GM18526 (cell line): ENCODE measurements around the gene SOBP.

Source experiments
- POLR2A ChIP-seq: IDR thresholded peaks from 3 replicates; pipeline ENCODE4 v1.6.1; 2011; ENCODE audit not compliant: insufficient read length; ENCODE audit errors: extremely low read depth

The SOBP gene

GRCh38 chr6:107554918-107555317 lies 65.0 kb downstream of the SOBP start:
- TF ChIP-seq POLR2A: no peak

- TF ChIP-seq POLR2A: no peak
These were observed 65.5 kb downstream of the SOBP start for GRCh38 chr6:107555449-107555848.

GRCh38 chr6:107556082-107556481 lies 66.2 kb downstream of the SOBP start:
- no peak for TF ChIP-seq POLR2A

GRCh38 chr6:107557698-107558097 lies 67.8 kb downstream of the SOBP start:
- TF ChIP-seq POLR2A: no peak

GRCh38 chr6:107560657-107561056 lies 70.7 kb downstream of the SOBP start:
- TF ChIP-seq POLR2A: no peak

GRCh38 chr6:107561306-107561705 lies 71.4 kb downstream of the SOBP start:
- TF ChIP-seq POLR2A: no peak

GRCh38 chr6:107563694-107564588 lies 74.0 kb downstream of the SOBP start:
- no peak for TF ChIP-seq POLR2A

GRCh38 chr6:107564589-107564951 lies 74.7 kb downstream of the SOBP start:
- TF ChIP-seq POLR2A: no peak

GRCh38 chr6:107565165-107565723 lies 75.3 kb downstream of the SOBP start:
- TF ChIP-seq POLR2A: no peak

GRCh38 chr6:107567643-107568042 lies 77.7 kb downstream of the SOBP start:
- no peak for TF ChIP-seq POLR2A

- TF ChIP-seq POLR2A: no peak
These were observed 79.6 kb downstream of the SOBP start for GRCh38 chr6:107569473-107569872.

GRCh38 chr6:107571354-107571753 lies 81.4 kb downstream of the SOBP start:
- no peak for TF ChIP-seq POLR2A

- TF ChIP-seq POLR2A: no peak
These were observed 83.0 kb downstream of the SOBP start for GRCh38 chr6:107572886-107573285.

GRCh38 chr6:107574856-107575255 lies 84.9 kb downstream of the SOBP start:
- no peak for TF ChIP-seq POLR2A

GRCh38 chr6:107576852-107577251 lies 86.9 kb downstream of the SOBP start:
- no peak for TF ChIP-seq POLR2A

GRCh38 chr6:107578642-107579341 lies 88.9 kb downstream of the SOBP start:
- TF ChIP-seq POLR2A: no peak
